ENCODE data around the gene GABRG3.

Gene GABRG3

GRCh38 chr15:27427276-27427675, 456.3 kb downstream of the GABRG3 start (continued):
- TF ChIP-seq ZNF624 (tag by site-specific recombination; IDR thresholded peaks at IDR 0.05), result no peak
- no peak for TF ChIP-seq ZNF335 (tag by site-specific recombination; conservative IDR thresholded peaks at IDR 0.05)
- no peak for TF ChIP-seq ZNF114 (tag by site-specific recombination; IDR thresholded peaks at IDR 0.05)
- no peak for TF ChIP-seq ZNF433 (tag by site-specific recombination; IDR thresholded peaks at IDR 0.05; ENCODE audit: low read depth)
- TF ChIP-seq ZNF837 (tag by site-specific recombination; IDR thresholded peaks at IDR 0.05), result no peak
- no peak for TF ChIP-seq AEBP2 (tag by site-specific recombination; IDR thresholded peaks at IDR 0.05; ENCODE audit: borderline replicate concordance)
- no peak for TF ChIP-seq ZNF311 (tag by site-specific recombination; IDR thresholded peaks at IDR 0.05; ENCODE audit: borderline replicate concordance)
- no peak for TF ChIP-seq ZNF211 (tag by site-specific recombination; IDR thresholded peaks at IDR 0.05; ENCODE audit: low read depth)
- no peak for TF ChIP-seq RBAK (tag by site-specific recombination; IDR thresholded peaks at IDR 0.05)
- no peak for TF ChIP-seq HOXD13 (CRISPR knock-in tag; IDR thresholded peaks at IDR 0.05; ENCODE audit: borderline replicate concordance)

GRCh38 chr15:27428151-27428550, 457.2 kb downstream of the GABRG3 start:
- CTCF ChIA-PET, result no interaction called here
- H3K27ac ChIP-seq (ENCODE audit: extremely low read depth, low read depth, low read length), result no peak overlapping the region
- POLR2A ChIA-PET, result no interaction called here

GRCh38 chr15:27429577-27429976, 458.6 kb downstream of the GABRG3 start:
- H3K27ac ChIP-seq (ENCODE audit: extremely low read depth, low read depth, low read length), result no peak overlapping the region
- no peaks in the 10 kb centered on the region for H3K9me3 ChIP-seq (ENCODE audit: control insufficient read depth, insufficient read depth, low read depth, low read length)

More at GRCh38 chr15:27428151-27428550, 457.2 kb downstream of the GABRG3 start:
- H3K36me3 ChIP-seq (ENCODE audit: control insufficient read depth in 2 of 2, insufficient read depth in 1 of 2, low read length in 2 of 2), result no peaks in the 10 kb centered on the region
- no peak for TF ChIP-seq ZNF394 (tag by site-specific recombination; IDR thresholded peaks at IDR 0.05; ENCODE audit: borderline replicate concordance)
- TF ChIP-seq ZNF548 (tag by site-specific recombination; IDR thresholded peaks at IDR 0.05), result no peak
- TF ChIP-seq ZNF776 (tag by site-specific recombination; IDR thresholded peaks at IDR 0.05; ENCODE audit: borderline replicate concordance), result no peak
- no peak for TF ChIP-seq ZNF324 (tag by site-specific recombination; IDR thresholded peaks at IDR 0.05)
- no peak for TF ChIP-seq ZBTB1 (tag by site-specific recombination; IDR thresholded peaks at IDR 0.05)
- TF ChIP-seq ZNF660 (tag by site-specific recombination; IDR thresholded peaks at IDR 0.05), result no peak
- TF ChIP-seq ZBTB6 (tag by site-specific recombination; IDR thresholded peaks at IDR 0.05), result no peak
- no peak for TF ChIP-seq ZNF561 (tag by site-specific recombination; IDR thresholded peaks at IDR 0.05; ENCODE audit: borderline replicate concordance)
- TF ChIP-seq ZNF341 (tag by site-specific recombination; IDR thresholded peaks at IDR 0.05; ENCODE audit: low read depth), result no peak
- TF ChIP-seq ZNF701 (tag by site-specific recombination; IDR thresholded peaks at IDR 0.05), result no peak
- no peak for TF ChIP-seq ZBTB26 (tag by site-specific recombination; optimal IDR thresholded peaks at IDR 0.05)
- no peak for TF ChIP-seq ZNF707 (tag by site-specific recombination; IDR thresholded peaks at IDR 0.05)
- no peak for TF ChIP-seq ZNF184 (tag by site-specific recombination; IDR thresholded peaks at IDR 0.05)
- TF ChIP-seq HOXA7 (CRISPR knock-in tag; IDR thresholded peaks at IDR 0.05; ENCODE audit: borderline replicate concordance), result no peak
- TF ChIP-seq HOXD13 (CRISPR knock-in tag; IDR thresholded peaks at IDR 0.05; ENCODE audit: borderline replicate concordance), result no peak
- TF ChIP-seq ZNF791 (tag by site-specific recombination; IDR thresholded peaks at IDR 0.05), result no peak
- no peaks in the 10 kb centered on the region for H3K9me3 ChIP-seq (ENCODE audit: control insufficient read depth, insufficient read depth, low read depth, low read length)
- no peak overlapping the region for H3K4me3 ChIP-seq (ENCODE audit: low read depth, low read length)
- no peaks in the 10 kb centered on the region for H3K4me1 ChIP-seq (ENCODE audit: control insufficient read depth, insufficient read depth, low read length)

More at GRCh38 chr15:27429577-27429976, 458.6 kb downstream of the GABRG3 start:
- Histone ChIP-seq H3K4me1 (ENCODE audit: control insufficient read depth, insufficient read depth, low read length) (no peaks in the 10 kb centered on the region), H3K36me3 (ENCODE audit: control insufficient read depth in 2 of 2, insufficient read depth in 1 of 2, low read length in 2 of 2) (no peaks in the 10 kb centered on the region), H3K4me3 (ENCODE audit: low read depth, low read length) (no peak overlapping the region)
- ChIA-PET POLR2A (no interaction called here), CTCF (no interaction called here)
- no peak for TF ChIP-seq ZBTB20 (tag by site-specific recombination; IDR thresholded peaks at IDR 0.05)
